Measurements from ENCODE around the gene ADPRHL1.

DNA sequence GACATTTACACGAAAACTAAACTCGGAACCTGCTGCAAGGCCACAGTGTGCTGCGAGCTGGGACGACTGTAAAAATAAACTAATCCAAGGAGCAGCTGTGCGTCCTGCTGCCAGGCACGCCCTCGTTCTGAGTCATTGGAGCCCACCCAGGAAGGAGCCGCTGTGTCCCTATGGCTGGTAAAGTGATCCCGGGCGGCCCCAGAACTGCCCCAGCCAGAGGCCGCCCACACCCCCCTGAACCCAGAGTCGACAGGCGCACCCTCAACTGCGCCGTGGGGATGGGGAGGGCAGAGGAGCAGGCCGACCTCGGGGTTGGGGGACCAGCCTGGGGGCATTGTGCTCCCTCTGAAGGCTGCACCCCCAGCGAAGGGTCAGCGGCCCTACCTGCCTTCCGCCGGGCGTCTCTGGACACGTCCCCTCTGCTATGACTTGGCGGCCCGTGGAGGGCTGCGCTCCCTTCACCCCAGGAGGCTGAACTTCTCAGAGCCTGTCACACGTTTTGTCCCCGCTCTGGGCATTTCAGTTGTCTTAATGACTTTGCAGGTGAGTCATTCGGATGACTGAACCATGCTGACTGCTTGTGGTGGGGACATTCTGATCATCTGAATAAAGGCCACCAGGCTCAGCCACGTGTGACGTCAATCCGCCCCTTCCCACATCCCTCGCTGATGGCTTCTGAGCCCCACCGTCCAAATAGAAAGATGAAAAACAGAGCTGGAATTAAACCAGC, 42.7 kb downstream of the ADPRHL1 start:
- TF ChIP-seq, protein P1, sequence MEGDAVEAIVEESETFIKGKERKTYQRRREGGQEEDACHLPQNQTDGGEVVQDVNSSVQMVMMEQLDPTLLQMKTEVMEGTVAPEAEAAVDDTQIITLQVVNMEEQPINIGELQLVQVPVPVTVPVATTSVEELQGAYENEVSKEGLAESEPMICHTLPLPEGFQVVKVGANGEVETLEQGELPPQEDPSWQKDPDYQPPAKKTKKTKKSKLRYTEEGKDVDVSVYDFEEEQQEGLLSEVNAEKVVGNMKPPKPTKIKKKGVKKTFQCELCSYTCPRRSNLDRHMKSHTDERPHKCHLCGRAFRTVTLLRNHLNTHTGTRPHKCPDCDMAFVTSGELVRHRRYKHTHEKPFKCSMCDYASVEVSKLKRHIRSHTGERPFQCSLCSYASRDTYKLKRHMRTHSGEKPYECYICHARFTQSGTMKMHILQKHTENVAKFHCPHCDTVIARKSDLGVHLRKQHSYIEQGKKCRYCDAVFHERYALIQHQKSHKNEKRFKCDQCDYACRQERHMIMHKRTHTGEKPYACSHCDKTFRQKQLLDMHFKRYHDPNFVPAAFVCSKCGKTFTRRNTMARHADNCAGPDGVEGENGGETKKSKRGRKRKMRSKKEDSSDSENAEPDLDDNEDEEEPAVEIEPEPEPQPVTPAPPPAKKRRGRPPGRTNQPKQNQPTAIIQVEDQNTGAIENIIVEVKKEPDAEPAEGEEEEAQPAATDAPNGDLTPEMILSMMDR (IDR thresholded peaks at IDR 0.05; ENCODE audit: low read depth, low read length, missing input control): no peak
- TF ChIP-seq YY1 (IDR thresholded peaks at IDR 0.05) (no peak), JUND (IDR thresholded peaks at IDR 0.05) (no peak), GABPA (IDR thresholded peaks at IDR 0.05 in 1 of 2, conservative IDR thresholded peaks at IDR 0.05 in 1 of 2) (no peak), FOXA2 (IDR thresholded peaks at IDR 0.05) (no peak), TAF1 (conservative IDR thresholded peaks at IDR 0.05) (no peak), EGR1 (IDR thresholded peaks at IDR 0.05; ENCODE audit: low read depth in 2 of 2) (no peak), RAD21 (IDR thresholded peaks at IDR 0.05) (no peak), SP1 (IDR thresholded peaks at IDR 0.05) (no peak)
- TF ChIP-seq, protein P2, sequence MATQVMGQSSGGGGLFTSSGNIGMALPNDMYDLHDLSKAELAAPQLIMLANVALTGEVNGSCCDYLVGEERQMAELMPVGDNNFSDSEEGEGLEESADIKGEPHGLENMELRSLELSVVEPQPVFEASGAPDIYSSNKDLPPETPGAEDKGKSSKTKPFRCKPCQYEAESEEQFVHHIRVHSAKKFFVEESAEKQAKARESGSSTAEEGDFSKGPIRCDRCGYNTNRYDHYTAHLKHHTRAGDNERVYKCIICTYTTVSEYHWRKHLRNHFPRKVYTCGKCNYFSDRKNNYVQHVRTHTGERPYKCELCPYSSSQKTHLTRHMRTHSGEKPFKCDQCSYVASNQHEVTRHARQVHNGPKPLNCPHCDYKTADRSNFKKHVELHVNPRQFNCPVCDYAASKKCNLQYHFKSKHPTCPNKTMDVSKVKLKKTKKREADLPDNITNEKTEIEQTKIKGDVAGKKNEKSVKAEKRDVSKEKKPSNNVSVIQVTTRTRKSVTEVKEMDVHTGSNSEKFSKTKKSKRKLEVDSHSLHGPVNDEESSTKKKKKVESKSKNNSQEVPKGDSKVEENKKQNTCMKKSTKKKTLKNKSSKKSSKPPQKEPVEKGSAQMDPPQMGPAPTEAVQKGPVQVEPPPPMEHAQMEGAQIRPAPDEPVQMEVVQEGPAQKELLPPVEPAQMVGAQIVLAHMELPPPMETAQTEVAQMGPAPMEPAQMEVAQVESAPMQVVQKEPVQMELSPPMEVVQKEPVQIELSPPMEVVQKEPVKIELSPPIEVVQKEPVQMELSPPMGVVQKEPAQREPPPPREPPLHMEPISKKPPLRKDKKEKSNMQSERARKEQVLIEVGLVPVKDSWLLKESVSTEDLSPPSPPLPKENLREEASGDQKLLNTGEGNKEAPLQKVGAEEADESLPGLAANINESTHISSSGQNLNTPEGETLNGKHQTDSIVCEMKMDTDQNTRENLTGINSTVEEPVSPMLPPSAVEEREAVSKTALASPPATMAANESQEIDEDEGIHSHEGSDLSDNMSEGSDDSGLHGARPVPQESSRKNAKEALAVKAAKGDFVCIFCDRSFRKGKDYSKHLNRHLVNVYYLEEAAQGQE (IDR thresholded peaks at IDR 0.05): no peak
- TF ChIP-seq, protein P3, sequence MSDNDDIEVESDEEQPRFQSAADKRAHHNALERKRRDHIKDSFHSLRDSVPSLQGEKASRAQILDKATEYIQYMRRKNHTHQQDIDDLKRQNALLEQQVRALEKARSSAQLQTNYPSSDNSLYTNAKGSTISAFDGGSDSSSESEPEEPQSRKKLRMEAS (IDR thresholded peaks at IDR 0.05): no peak
- TF ChIP-seq, protein P4, sequence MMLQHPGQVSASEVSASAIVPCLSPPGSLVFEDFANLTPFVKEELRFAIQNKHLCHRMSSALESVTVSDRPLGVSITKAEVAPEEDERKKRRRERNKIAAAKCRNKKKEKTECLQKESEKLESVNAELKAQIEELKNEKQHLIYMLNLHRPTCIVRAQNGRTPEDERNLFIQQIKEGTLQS (IDR thresholded peaks at IDR 0.05): no peak
